BE2C (cell line): ENCODE data around the gene COL13A1.

Source experiments
- DNase-seq: peaks from one replicate; pipeline ENCODE4 v3.0.0-alpha.2; 2020
- H3K27me3 ChIP-seq: fragments of 250-450 bp; sonication (Bioruptor Pico); 2 replicates; pipeline ENCODE4 v1.5.1; 2020; ENCODE audit warnings: mild to moderate bottlenecking
- H3K36me3 ChIP-seq: fragments of 250-450 bp; sonication (Bioruptor Pico); 2 replicates; pipeline ENCODE4 v1.5.1; 2020; ENCODE audit warnings: mild to moderate bottlenecking
- H3K4me1 ChIP-seq: fragments of 250-450 bp; sonication (Bioruptor Pico); 2 replicates; pipeline ENCODE4 v1.5.1; 2020
- H3K4me3 ChIP-seq: 2 replicates; pipeline ENCODE4 v1.5.1; 2011; ENCODE audit warnings: low read depth, low read length
- H3K9me3 ChIP-seq: fragments of 250-450 bp; sonication (Bioruptor Pico); 2 replicates; pipeline ENCODE4 v1.5.1; 2020
- CTCF ChIP-seq: IDR thresholded peaks from 2 replicates; pipeline ENCODE4 v1.5.1; 2012; ENCODE audit warnings: mild to moderate bottlenecking, low read depth, low read length

The COL13A1 gene

GRCh38 chr10:69960988-69961880 lies 159.5 kb downstream of the COL13A1 start:
- peak; percentile 57 for TF ChIP-seq CTCF
- Histone ChIP-seq H3K27me3 (no peaks in the 10 kb centered on the region), H3K9me3 (no peaks in the 10 kb centered on the region), H3K4me1 (no peaks in the 10 kb centered on the region), H3K36me3 (no peaks in the 10 kb centered on the region), H3K4me3 (no peak overlapping the region)
- no peak for DNase-seq

GRCh38 chr10:69961881-69962745 lies 160.4 kb downstream of the COL13A1 start:
- Histone ChIP-seq H3K9me3 (no peaks in the 10 kb centered on the region), H3K4me3 (no peak overlapping the region), H3K36me3 (no peaks in the 10 kb centered on the region), H3K4me1 (no peaks in the 10 kb centered on the region), H3K27me3 (no peaks in the 10 kb centered on the region)
- TF ChIP-seq CTCF, result no peak
- no peak for DNase-seq

- TF ChIP-seq CTCF, result no peak
- no peaks in the 10 kb centered on the region for H3K36me3 ChIP-seq
- no peaks in the 10 kb centered on the region for H3K9me3 ChIP-seq
- no peak for DNase-seq
- H3K27me3 ChIP-seq, result no peaks in the 10 kb centered on the region
- H3K4me1 ChIP-seq, result no peaks in the 10 kb centered on the region
- no peak overlapping the region for H3K4me3 ChIP-seq
Measured at GRCh38 chr10:69962746-69963135, 161.0 kb downstream of the COL13A1 start.

GRCh38 chr10:69963178-69963834 lies 161.6 kb downstream of the COL13A1 start:
- TF ChIP-seq CTCF, result no peak
- H3K4me3 ChIP-seq, result no peak overlapping the region
- H3K4me1 ChIP-seq, result no peaks in the 10 kb centered on the region
- H3K36me3 ChIP-seq, result no peaks in the 10 kb centered on the region
- H3K27me3 ChIP-seq, result no peaks in the 10 kb centered on the region
- no peak for DNase-seq
- no peaks in the 10 kb centered on the region for H3K9me3 ChIP-seq

- Histone ChIP-seq H3K9me3 (no peaks in the 10 kb centered on the region), H3K4me1 (no peaks in the 10 kb centered on the region), H3K4me3 (no peak overlapping the region), H3K36me3 (no peaks in the 10 kb centered on the region), H3K27me3 (no peaks in the 10 kb centered on the region)
- TF ChIP-seq CTCF, result no peak
- no peak for DNase-seq
Measured at GRCh38 chr10:69963835-69964710, 162.4 kb downstream of the COL13A1 start.
